Measurements from ENCODE around the gene CALML4.

- no peak for TF ChIP-seq POLR2AphosphoS5 (IDR thresholded peaks at IDR 0.05; ENCODE audit: insufficient read depth, low read depth, low read length)
- no peak for TF ChIP-seq GATA2 (IDR thresholded peaks at IDR 0.05; ENCODE audit: insufficient read depth, insufficient read length, low read depth, low read length)
- TF ChIP-seq CTCF (IDR thresholded peaks at IDR 0.05; ENCODE audit: extremely low read depth in 1 of 2, insufficient read depth in 1 of 2, low read depth in 1 of 2, low read length in 2 of 2) = no peak
- no peak for TF ChIP-seq EZH2 (IDR thresholded peaks at IDR 0.05; ENCODE audit: borderline replicate concordance, low read depth, low read length, severe bottlenecking)
- TF ChIP-seq POLR2A (IDR thresholded peaks at IDR 0.05; ENCODE audit: low read depth, low read length) = no peak
- TF ChIP-seq MYC (IDR thresholded peaks at IDR 0.05; ENCODE audit: low read depth, low read length) = no peak
Measured at GRCh38 chr15:68203956-68204355, 1.2 kb downstream of the CALML4 start.

Measured in endothelial cell of umbilical vein (primary cell).